HepG2 (cell line): Measurements from ENCODE around the gene TMEM167B. TPM values are rescaled to one million over a fixed set of nuclear protein-coding genes. Genes with fewer than 3 reads are reported as not detected.

Experiments used
- AGO1 ChIP-seq: fragments of 200-400 bp; formaldehyde crosslinking; IDR thresholded peaks from 2 replicates; pipeline ENCODE4 v1.6.1; 2017; ENCODE audit warnings: mild to moderate bottlenecking, low read depth, low read length, moderate library complexity; ENCODE audit not compliant: poor library complexity, severe bottlenecking
- BRD4 ChIP-seq: sonication (generic); formaldehyde crosslinking; IDR thresholded peaks from 2 replicates; pipeline ENCODE4 v1.4.0; 2020; ENCODE audit warnings: missing genetic modification reagents
- CEBPB ChIP-seq: IDR thresholded peaks from 2 replicates; pipeline ENCODE4 v1.6.1; 2011; ENCODE audit warnings: low read depth, low read length, improper control_type of control experiment, borderline replicate concordance
- CEBPZ ChIP-seq: IDR thresholded peaks from 2 replicates; pipeline ENCODE4 v1.6.1; 2012; ENCODE audit warnings: low read length, improper control_type of control experiment
- CENPBD1 ChIP-seq: sonication (generic); formaldehyde crosslinking; IDR thresholded peaks from 2 replicates; pipeline ENCODE4 v1.8.0; 2022; ENCODE audit warnings: missing genetic modification reagents, low read depth, mild to moderate bottlenecking, borderline replicate concordance
- CHCHD3 ChIP-seq: sonication (generic); formaldehyde crosslinking; IDR thresholded peaks from 2 replicates; pipeline ENCODE4 v1.8.0; 2022; ENCODE audit warnings: mild to moderate bottlenecking, missing genetic modification reagents, moderate library complexity
- ELK4 ChIP-seq: sonication (generic); formaldehyde crosslinking; IDR thresholded peaks from 2 replicates; pipeline ENCODE4 v1.9.0; 2021; ENCODE audit warnings: missing genetic modification reagents, borderline replicate concordance
- FOXP4 ChIP-seq: sonication (generic); formaldehyde crosslinking; IDR thresholded peaks from 2 replicates; pipeline ENCODE4 v1.4.0; 2020; ENCODE audit warnings: missing genetic modification reagents
- HNF4A ChIP-seq: sonication (generic); formaldehyde crosslinking; IDR thresholded peaks from 2 replicates; pipeline ENCODE4 v1.4.0; 2020; ENCODE audit warnings: missing genetic modification reagents
- RARA ChIP-seq: IDR thresholded peaks from 2 replicates; pipeline ENCODE4 v1.6.1; 2016; ENCODE audit warnings: missing genetic modification reagents, missing compliant biosample characterization
- SMC3 ChIP-seq: IDR thresholded peaks from 2 replicates; pipeline ENCODE4 v1.6.1; 2011; ENCODE audit warnings: low read length, improper control_type of control experiment
- TBP ChIP-seq: sonication (generic); formaldehyde crosslinking; IDR thresholded peaks from 2 replicates; pipeline ENCODE4 v1.5.0; 2020; ENCODE audit warnings: missing genetic modification reagents
- ZFP62 ChIP-seq: sonication (generic); formaldehyde crosslinking; IDR thresholded peaks from 2 replicates; pipeline ENCODE4 v1.4.0; 2020; ENCODE audit warnings: missing genetic modification reagents
- ZNF143 ChIP-seq: sonication (generic); formaldehyde crosslinking; IDR thresholded peaks from 2 replicates; pipeline ENCODE4 v1.4.0; 2020; ENCODE audit warnings: missing genetic modification reagents
- ZNF382 ChIP-seq: sonication (generic); formaldehyde crosslinking; IDR thresholded peaks from 2 replicates; pipeline ENCODE4 v1.5.0; 2020; ENCODE audit warnings: missing genetic modification reagents, mild to moderate bottlenecking, borderline replicate concordance
- ZNF484 ChIP-seq: sonication (generic); formaldehyde crosslinking; IDR thresholded peaks from 2 replicates; pipeline ENCODE4 v1.5.1; 2020; ENCODE audit warnings: mild to moderate bottlenecking, low read depth, missing genetic modification reagents, borderline replicate concordance
- ZNF512 ChIP-seq: sonication (generic); formaldehyde crosslinking; IDR thresholded peaks from 2 replicates; pipeline ENCODE4 v1.4.0; 2020; ENCODE audit warnings: mild to moderate bottlenecking, missing genetic modification reagents
- ZNF549 ChIP-seq: sonication (generic); formaldehyde crosslinking; IDR thresholded peaks from 2 replicates; pipeline ENCODE4 v1.5.0; 2020; ENCODE audit warnings: missing genetic modification reagents
- ZNF562 ChIP-seq: sonication (generic); formaldehyde crosslinking; IDR thresholded peaks from 2 replicates; pipeline ENCODE4 v1.8.0; 2022; ENCODE audit warnings: missing genetic modification reagents, borderline replicate concordance
- ZNF619 ChIP-seq: sonication (generic); formaldehyde crosslinking; IDR thresholded peaks from 2 replicates; pipeline ENCODE4 v1.4.0; 2020; ENCODE audit warnings: mild to moderate bottlenecking, missing genetic modification reagents
- ZNF782 ChIP-seq: sonication (generic); formaldehyde crosslinking; IDR thresholded peaks from 2 replicates; pipeline ENCODE4 v1.4.0; 2020; ENCODE audit warnings: missing genetic modification reagents, mild to moderate bottlenecking, borderline replicate concordance
- ZSCAN12 ChIP-seq: sonication (generic); formaldehyde crosslinking; IDR thresholded peaks from 2 replicates; pipeline ENCODE4 v1.9.0; 2021; ENCODE audit warnings: mild to moderate bottlenecking, missing genetic modification reagents
- polyA plus RNA-seq, 8 experiments: library from polyadenylated mRNA; depleted of rRNA in 3 of 8; stranded (reverse) in 7 of 8; unstranded in 1 of 8; fragments of >200 nt; fragmentation: Illumina TruSeq in 4 of 8; extraction: Trizol in 4 of 8; gene quantifications; 2 replicates each; pipeline versions ENCODE4 v1.2.1 to v1.2.3, GENCODE V29; 2011 to 2016; ENCODE audit warnings: low read depth in 4 of 8, missing spikeins in 1 of 8, mixed read lengths in 1 of 8; ENCODE audit not compliant: insufficient read depth in 1 of 8
- total RNA-seq, 5 experiments: library from RNA; depleted of rRNA; stranded (reverse); fragments of >200 nt; fragmentation: Illumina TruSeq; extraction: Trizol; gene quantifications; 2 replicates each; pipeline ENCODE4 v1.2.3, GENCODE V29; 2016; ENCODE audit warnings: low read depth in 1 of 5

The TMEM167B gene
- total and polyA plus RNA-seq, 2 of the 13 experiments (the other 11 are each of a cell fraction or from before 2014, with no cell fraction given), result 9.5 to 22.4 TPM

- TF ChIP-seq ELK4 (CRISPR knock-in tag) (no peak), HNF4A (CRISPR knock-in tag) (peak; percentile 85), ZNF382 (CRISPR knock-in tag) (no peak), CEBPB (no peak), ZNF549 (CRISPR knock-in tag) (no peak), ZNF619 (CRISPR knock-in tag) (no peak), CENPBD1 (CRISPR knock-in tag) (no peak), ZNF484 (CRISPR knock-in tag) (no peak), ZNF512 (CRISPR knock-in tag) (no peak; the same call in 1 of the 2 replicates), AGO1 (no peak), FOXP4 (CRISPR knock-in tag) (no peak), ZFP62 (no peak), ZSCAN12 (CRISPR knock-in tag) (no peak), SMC3 (peak; percentile 83), TBP (CRISPR knock-in tag) (no peak), BRD4 (CRISPR knock-in tag) (no peak), ZNF782 (no peak), CEBPZ (no peak), ZNF562 (CRISPR knock-in tag) (no peak), RARA (no peak), ZNF143 (CRISPR knock-in tag) (0 out of 2 replicates have a peak, but pooled peaks have one; percentile 33), CHCHD3 (CRISPR knock-in tag) (no peak)
Observed at GRCh38 chr1:109089242-109090015, 1.1 kb upstream of the TMEM167B start (continued).
